Stimulated activated CD4-positive, alpha-beta T cell treated with anti-CD3 and anti-CD28 coated beads, TNF-alpha, amount 100 ng/mL, for 4 hours (primary cell): ENCODE measurements around the gene ELAVL3.
A peak's percentile ranks its signal among the peaks of the same experiment; 100 is the strongest.
"Not testable (repeated sequence)": the region's sequence is repeated elsewhere in the genome, so short reads cannot be mapped to it uniquely, and the experiment has no call there.

Source experiments
- DNase-seq, 3 experiments: peaks; one replicate each; pipeline ENCODE4 v3.0.0-alpha.2; 2020; ENCODE audit warnings: low read depth in 3 of 3

The ELAVL3 gene

DNA sequence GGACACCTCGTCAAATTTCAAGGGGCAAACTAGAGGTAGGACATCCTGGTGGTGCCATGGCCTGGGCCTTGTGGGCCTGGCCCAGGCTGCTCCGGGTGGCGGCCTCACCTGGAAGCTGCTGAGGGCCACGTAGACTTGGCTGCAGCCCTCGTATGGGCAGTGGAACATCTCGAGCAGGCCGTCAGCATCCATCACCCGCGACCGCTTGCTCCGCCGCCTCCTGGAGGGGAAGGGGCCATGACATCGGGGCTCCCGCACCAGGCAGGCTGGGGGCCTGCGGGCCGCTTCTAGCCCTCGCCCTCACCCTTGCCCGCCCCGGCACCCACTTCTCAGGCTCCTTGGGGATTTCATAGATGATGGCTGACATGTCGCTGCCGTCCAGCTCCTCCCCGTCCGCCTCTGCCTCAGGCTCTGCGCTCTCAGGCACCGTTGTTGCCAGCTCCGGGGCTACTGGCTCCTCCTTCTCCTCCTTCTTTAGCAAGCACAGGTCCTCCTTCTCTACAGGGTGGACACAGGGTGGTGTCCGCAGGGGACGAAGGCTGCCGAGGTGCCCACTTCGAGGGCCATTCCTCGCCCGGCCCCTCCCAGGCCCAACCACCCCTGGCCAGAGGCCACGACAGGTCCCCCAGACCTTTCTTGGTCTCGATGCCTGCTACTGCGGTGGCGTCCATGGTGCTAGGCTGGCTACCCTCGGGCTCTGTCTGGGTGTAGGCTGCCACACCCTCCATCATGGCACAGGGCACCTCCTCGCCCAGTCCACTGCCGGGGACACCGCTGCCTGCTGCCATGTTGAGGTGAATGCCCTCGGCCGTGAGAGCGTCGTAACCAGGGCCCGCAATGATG, 6.0 kb upstream of the ELAVL3 start:
- no peak for DNase-seq

GRCh38 chr19:11485245-11485837, 4.5 kb upstream of the ELAVL3 start:
- DNase-seq = no peak

DNA sequence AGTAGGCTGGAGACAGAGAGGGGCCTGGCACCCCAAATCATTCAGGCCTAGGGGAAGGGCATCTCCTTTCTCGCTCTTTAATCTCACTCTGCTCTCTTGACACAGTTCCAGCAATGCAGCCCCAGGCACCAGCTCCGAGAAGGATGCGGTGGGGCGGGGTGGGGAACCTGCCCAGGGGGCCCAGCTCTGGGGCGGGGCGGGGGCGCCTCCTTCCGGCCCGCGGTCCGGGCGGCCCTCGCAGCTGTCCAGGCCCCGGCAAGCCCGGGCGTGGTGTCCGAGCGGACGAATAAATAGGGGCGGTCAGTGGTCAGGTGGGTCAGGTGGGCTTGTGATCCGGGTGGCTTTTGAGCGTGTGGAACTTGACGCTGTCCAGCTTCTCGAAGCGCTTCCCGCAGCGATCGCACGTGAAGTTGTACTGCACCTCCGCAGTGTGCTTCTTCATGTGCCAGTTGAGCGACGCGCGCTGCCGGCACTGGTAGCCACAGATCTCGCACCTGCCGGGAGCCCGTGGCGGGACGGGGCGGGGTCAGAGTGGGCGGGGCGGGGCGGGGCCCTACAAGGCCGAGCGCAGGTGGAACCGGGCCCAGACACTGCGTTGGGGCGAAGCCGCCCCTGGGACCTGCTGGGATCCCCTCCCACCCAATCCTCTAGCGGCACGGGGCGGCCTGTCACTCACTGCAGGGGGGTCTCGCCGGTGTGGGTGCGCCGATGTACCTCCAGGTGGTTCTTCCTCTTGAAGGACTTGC, 2.7 kb upstream of the ELAVL3 start:
- DNase-seq = no peak

DNA sequence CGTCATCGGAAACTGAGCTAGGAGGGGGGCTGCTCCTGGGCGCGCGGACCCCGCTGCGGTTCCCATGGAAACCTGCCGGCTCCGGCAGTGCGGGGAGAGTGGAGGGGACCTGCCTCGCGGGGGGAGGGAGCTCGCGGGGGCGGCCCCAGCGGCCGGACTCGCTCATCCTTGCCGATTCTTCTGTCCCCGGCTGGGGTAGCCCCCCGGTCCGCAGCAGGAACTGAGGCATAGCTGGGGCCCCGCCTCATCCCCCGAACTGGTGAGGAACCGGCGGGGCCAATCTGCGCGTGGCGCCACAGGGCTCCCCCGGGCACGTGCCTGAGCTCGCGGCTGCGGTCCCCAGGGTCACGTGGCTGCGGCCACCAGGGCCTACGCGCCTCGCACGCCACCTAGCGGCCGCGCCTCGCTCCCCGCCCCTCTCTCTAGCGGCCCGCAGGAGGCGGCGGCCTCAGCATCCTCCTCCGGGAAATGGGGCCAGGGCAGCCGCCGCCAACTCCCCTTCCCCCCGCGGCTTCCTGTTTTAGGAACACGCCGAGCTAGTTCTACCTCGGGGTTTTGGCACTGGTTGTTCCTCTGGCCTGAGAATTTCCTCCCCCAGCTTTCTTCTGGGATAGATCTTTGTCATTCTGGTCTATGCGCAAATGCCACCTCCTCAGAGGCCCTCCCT, 1.7 kb upstream of the ELAVL3 start:
- peak; percentile 67 to 73 (median 69) for DNase-seq

DNA sequence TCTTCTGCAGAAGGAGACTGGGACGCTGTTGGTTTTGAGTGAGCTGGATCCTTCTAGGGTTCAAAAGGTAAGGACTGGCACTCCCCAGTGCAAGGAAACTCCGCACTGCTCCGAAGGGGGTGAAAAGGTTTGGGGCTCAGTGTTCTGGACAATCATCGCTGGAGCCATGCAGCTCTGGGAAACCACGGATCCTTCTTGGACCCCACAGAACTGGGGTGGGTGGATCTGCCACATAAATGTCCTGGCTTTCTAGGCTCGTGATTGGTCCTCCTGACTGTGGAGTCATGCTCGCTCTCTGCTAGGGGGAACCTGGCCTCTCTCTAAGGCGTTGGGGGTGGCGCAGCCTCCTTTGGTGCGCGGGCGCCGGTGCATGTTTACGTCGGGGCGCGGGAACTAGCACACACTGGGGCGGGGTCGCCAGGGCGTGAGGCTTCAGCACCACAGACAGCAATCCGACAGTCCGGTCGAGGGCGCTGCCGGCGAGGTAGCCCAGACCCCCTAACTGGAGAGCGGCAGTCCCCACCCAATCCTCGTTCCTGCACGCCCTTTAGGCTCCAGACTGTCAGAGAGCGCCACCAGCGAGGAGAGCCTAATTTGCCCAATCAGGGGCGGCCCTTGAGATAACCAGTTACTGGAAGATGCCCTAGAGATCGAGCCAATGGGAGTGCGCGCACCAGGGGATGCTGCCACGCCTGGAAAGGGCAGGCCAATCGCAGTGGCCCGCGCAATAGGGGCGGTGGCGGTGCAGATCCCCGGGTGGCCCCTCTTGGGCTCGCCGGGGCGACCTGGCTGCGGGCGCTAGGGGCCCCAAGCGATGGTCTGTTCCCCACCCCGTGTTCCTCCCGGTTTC, 913 bp upstream of the ELAVL3 start:
- peak; percentile 14 to 52 (median 48) for DNase-seq

DNA sequence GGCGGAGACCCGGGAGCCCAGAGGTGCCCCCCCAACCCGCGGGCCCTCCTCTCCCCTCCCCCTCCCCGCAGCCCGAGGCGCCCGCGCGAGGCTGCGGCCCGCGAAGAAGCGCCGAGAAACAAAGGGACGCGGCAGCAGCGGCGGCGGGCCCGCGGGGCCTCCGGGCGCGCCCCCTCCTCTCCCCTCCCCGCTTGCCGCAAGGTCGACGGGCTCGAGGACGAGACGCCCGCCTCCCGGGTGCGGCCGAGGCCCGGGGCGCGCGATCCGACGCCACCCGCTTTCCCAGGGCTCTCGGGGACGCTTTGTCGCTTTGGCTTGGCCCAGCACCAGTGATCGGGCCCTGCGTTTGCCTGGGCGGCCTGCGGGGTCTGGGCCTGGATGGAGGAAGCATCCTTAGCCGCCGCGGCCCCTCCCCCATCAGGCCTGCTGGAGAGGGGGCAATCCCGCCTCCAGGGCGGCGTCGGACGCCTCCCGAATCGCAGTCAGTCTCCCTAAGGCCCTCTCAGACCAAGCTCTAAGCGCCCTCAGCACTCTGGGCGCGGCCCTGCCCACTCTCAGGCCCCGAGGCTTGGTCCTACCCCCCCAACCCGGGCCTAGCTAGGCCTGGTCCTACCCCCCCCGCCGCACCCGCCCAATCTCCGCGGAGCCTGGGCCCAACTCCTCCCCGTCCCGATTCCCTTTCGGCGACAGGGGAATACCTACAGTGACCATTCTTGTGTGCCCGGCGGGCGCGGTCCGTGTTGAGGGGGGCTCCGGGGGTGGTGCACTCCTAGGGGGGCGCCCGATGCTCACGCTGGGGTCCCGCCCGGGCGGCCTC, 740 bp downstream of the ELAVL3 start:
- no peak for DNase-seq

- no peak for DNase-seq
These were observed 1.6 kb downstream of the ELAVL3 start for GRCh38 chr19:11479090-11479897.

DNA sequence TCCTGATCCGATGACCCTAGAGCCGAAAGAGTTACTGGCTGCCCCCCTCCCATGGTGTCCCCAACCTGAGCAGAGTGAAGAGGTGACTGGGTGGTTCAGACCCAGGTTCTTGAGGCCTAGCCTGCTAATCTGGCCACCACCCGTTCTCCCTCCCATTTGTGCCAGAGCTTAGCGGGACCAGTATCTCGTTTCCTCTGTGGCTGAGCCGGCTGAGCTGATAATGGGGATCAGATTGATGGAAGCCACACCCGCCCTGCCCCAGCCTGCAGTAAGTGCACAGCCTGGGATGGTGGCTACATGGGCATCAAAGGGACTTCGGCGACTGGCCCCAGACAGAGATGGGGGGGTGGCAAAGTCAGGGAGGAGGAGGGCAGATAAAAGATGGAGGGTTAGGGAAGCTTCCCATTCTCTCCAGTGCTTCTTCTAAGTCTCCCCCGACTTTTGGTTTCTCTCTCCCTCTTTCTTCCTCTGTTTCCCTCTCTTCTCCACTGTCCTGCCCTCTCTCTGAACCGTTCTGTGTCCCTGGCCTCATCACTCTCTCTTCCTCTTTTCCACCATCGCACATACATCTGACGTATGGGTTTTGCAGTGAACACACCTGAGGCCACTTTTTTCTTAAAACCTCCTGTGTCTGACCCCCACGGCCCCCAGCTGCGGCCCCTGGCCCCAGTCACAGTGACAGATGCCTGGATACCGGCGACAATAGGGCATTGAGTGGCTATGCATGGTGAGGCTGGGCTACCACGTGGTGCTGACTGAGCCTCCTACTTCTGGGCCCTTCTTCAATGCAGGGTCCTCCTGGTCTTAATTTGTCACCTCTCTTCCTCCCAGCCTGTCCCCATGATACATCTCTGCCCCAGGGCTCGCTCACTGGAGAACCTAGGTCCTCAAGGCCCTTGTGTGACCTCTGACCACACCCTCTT, 2.4 kb downstream of the ELAVL3 start:
- no peak for DNase-seq

GRCh38 chr19:11475861-11476260, 5.0 kb downstream of the ELAVL3 start:
- no peak for DNase-seq

DNA sequence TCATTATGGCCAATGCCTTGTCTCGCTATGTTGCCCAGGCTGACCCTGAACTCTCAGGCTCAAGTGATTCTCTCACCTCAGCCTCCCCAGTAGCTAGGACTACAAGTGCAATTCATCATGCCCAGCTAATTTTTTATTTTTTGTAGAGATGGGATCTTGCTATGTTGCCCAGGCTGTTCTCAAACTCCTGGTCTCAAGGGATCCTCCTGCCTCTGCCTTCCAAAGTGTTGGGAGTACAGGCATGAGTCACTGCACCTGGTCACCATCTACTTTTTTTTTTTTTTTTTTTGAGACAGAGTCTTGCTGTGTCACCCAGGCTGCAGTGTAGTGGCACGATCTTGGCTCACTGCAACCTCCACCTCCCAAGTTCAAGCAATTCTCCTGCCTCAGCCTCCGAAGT, 5.5 kb downstream of the ELAVL3 start:
- not testable (repeated sequence) for DNase-seq

- no peak for DNase-seq
These were observed 7.1 kb downstream of the ELAVL3 start for GRCh38 chr19:11473725-11474124.

GRCh38 chr19:11468266-11468845, 12.5 kb downstream of the ELAVL3 start:
- not testable (repeated sequence) for DNase-seq

- DNase-seq = no peak
These were observed 15.2 kb downstream of the ELAVL3 start for GRCh38 chr19:11465600-11465999.

GRCh38 chr19:11464333-11465265, 16.2 kb downstream of the ELAVL3 start:
- no peak for DNase-seq

GRCh38 chr19:11463391-11463790, 17.5 kb downstream of the ELAVL3 start:
- no peak for DNase-seq

DNA sequence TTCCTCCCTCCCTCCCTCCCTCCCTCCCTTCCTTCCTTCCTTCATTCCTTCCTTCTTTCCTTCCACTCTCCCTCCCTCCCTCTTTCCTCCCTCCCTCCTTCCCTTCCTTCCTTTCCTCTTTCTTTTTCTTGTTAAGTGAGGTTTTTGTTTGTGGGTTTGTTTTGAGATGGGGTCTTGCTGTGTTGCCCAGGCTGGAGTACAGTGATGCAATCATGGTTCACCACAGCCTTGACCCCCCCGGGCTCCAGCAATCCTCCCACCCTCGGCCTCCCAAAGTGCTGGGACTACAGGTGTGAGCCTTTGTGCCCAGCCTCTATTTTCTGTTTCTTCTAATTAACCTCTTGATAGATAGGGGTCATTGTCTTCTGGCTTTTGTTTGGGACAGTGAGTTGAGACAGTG, 19.4 kb downstream of the ELAVL3 start:
- no peak for DNase-seq

- DNase-seq = no peak
These were observed 20.6 kb downstream of the ELAVL3 start for GRCh38 chr19:11460207-11460606.
